A673 (cell line): ENCODE results near the gene EZH1.

Experiments used
- CTCF ChIP-seq: fragments of 300-800, 200-600 bp; sonication (generic); conservative IDR thresholded peaks from 2 replicates; pipeline ENCODE4 v1.5.1; 2017; ENCODE audit warnings: low read depth, mild to moderate bottlenecking, antibody characterized with exemption, low read length, moderate library complexity, mixed read lengths
- EZH2 ChIP-seq: fragments of 200-600 bp; sonication (generic); IDR thresholded peaks from 2 replicates; pipeline ENCODE4 v1.6.1; 2017; ENCODE audit warnings: borderline replicate concordance, low read depth, mild to moderate bottlenecking, mixed read lengths, antibody characterized with exemption, low read length; ENCODE audit not compliant: poor library complexity, severe bottlenecking

GRCh38 chr17:42676424-42677011 lies 68.3 kb downstream of the EZH1 start, which contains the start of gene PLEKHH3:
- no peak for TF ChIP-seq CTCF
- no peak for TF ChIP-seq EZH2
